HG02571 (cell line): ENCODE data around the gene TLE2.
"Not testable (repeated sequence)": the region's sequence is repeated elsewhere in the genome, so short reads cannot be mapped to it uniquely, and the experiment has no call there.

Experiments
- ATAC-seq: cut with Tn5 transposase; IDR thresholded peaks from one replicate; pipeline ENCODE4 v1.9.1; 2021; ENCODE audit warnings: mild to moderate bottlenecking, moderate library complexity; ENCODE audit not compliant: unreplicated experiment

TLE2 gene

GRCh38 chr19:3038214-3038613 lies 9.1 kb upstream of the TLE2 start:
- ATAC-seq: no peak

- not testable (repeated sequence) for ATAC-seq
Measured at GRCh38 chr19:3036977-3037544, 8.0 kb upstream of the TLE2 start.

DNA sequence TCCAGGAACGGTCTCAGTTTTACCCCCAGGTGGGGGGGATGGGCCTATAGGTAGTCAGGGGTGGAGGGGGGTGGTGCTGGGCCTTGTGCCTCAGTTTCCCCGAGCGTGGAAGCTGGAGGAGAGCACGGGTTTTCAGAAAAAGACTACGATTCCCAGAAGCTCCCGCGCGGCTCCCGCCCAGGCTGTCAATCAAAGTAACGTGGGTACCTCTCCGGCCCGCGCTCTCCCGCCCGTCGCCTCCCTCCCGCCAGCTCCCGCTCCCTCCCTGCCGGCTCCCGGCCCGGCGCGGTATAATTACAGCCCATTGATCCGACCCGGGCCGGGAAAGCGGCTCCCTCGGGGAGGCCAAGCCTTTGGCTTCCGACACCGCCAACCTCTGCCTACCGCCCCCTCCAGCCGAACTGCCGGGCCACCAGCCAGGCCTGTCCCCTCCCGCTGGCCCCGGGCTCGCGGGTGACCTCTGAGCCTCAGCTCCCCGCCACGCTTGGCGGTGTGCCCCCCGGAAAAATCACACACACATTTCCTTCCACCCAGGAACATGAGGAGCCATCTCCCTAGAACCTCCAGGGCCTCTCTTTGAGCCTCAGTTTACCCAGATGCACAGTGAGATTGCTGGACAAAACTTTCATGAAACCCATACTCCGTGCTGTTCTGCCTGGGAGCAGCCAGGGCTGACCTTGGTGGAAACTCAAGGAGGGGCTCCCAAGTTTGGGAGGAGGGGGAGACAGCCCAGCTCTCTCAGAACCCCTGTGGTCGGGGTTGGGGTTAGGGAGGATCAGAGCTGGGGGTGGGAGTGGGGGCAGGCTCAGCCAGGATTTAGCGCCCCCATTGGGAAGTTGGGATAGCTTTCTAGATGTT lies 7.3 kb upstream of the TLE2 start:
- ATAC-seq: peak; percentile 48

GRCh38 chr19:3035542-3036118 lies 6.5 kb upstream of the TLE2 start:
- peak; percentile 86 for ATAC-seq

- ATAC-seq: no peak
Measured at GRCh38 chr19:3034656-3035541, 5.8 kb upstream of the TLE2 start.

DNA sequence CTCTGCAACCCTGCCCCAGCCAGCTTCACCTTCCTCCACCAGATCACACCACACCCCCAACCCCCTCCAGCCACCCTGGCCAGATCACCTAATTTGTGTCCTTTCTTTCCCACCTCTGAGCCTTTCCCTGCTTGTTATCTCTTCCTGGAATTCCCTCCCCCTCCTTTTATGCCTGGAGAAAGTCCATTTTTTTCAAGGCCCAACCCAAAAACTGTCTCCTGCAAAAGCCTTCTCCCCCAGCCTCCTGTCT lies 5.3 kb upstream of the TLE2 start:
- no peak for ATAC-seq

- ATAC-seq: no peak
Measured at GRCh38 chr19:3033595-3034405, 4.7 kb upstream of the TLE2 start.

DNA sequence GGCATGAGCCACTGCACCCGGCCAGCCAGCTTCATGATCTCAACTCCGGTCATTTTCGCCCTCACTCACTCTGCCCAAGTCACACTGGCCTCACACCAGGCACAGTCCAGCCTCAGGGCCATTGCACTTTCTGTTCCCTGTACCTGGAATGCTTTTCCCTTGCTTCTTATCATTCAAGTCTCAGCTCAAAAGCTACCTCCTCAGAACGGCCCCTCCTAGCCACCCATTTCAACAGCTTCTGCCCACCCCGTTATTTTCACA lies 2.5 kb upstream of the TLE2 start:
- ATAC-seq: no peak

GRCh38 chr19:3028305-3029064 lies 595 bp downstream of the TLE2 start:
- no peak for ATAC-seq

- ATAC-seq: no peak
Measured at GRCh38 chr19:3027981-3028304, 1.1 kb downstream of the TLE2 start.

GRCh38 chr19:3027292-3027691 lies 1.8 kb downstream of the TLE2 start:
- ATAC-seq: no peak

GRCh38 chr19:3026768-3027167 lies 2.3 kb downstream of the TLE2 start:
- ATAC-seq: no peak

DNA sequence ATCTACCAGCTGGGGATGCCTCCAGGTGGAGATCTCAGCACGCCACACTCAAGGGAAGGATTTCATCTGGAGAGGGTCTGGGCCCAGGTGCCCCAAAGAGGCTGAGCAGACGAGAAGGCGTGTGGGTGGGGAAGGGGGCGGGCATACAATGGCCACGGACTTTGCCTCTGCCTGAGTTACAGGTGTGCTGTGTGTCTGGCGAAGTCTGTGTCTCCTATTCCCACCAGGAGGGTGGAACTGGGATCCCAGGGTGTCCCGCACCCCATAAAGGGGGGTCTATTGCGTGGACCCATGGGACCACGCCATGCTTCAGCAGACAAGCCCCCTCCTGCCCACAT lies 3.6 kb downstream of the TLE2 start:
- ATAC-seq: no peak

- no peak for ATAC-seq
Measured at GRCh38 chr19:3024870-3025548, 4.1 kb downstream of the TLE2 start.

GRCh38 chr19:3024509-3024869 lies 4.6 kb downstream of the TLE2 start:
- no peak for ATAC-seq

DNA sequence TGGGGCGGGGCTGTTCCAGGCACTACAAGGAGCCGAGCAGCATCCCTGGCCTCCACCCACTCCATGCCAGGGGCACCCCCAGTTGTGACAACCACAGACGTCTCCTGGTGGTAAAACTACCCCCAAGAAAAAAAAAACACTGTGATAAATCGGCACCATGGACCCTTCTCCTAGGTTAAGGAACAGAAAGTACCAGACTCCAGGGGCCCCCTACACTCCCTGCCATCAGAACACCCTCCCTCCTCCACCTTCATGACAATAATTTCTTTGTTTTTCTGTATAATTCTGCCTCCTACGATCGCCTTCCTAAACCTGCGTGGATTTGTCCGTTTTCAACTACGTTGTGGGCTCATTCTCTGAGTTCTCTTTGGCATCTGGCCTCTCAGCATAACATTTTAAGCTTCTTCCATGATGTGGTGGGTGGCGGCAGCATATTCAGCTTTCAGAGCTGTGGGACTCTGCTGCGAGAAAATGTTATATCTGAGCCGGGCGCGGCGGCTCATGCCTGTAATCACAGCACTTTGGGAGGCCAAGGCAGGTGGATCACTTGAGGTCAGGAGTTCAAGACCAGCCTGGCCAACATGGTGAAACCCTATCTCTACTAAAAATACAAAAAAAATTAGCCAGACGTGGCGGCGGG lies 8.6 kb downstream of the TLE2 start:
- ATAC-seq: no peak

DNA sequence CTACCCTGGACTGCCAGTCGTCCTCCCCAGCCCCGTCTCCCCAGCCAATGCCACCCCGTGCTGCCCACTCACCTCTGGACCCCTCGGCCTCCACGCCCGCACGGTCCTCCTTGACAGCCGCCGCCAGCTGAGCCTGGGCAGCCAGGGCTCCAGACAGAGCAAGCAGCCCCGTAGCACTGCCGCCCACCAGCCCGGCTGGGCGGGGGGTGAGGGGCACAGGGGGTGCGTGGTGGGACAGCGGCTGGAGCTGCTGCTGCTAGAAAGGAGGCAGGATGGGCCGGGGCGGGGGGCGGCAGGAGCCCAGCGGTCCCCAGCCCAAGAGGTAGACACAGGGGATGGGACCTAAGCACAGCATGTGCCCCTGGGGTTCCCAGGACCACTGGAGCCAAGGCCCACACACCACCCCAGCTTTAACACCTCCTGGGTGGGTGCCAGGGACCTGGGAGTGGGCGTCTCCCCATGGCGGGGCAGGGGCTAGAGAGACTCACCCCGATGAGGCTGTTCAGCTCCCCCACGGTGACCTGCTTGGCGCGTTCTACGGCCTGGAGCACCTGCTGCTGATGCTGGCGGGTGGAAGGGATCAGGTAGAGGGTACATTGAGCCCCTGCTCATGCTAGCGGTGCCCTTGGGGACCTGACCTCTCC lies 9.7 kb downstream of the TLE2 start:
- no peak for ATAC-seq

GRCh38 chr19:3017923-3018322 lies 11.2 kb downstream of the TLE2 start:
- ATAC-seq: no peak
